Tibial nerve (tissue), 4 donors: ENCODE measurements around the gene CACNG7.

Experiments
- CTCF ChIP-seq, 5 experiments: fragments of 200-600 bp in 3 of 5; fragments of 450-650 bp in 2 of 5; sonication (generic) in 3 of 5; IDR thresholded peaks; one replicate each; pipeline ENCODE4 v1.5.1; 2016 to 2019; ENCODE audit warnings: antibody characterized with exemption in 5 of 5, mild to moderate bottlenecking in 3 of 5, moderate library complexity in 2 of 5
- EP300 ChIP-seq, 2 donors: sonication (generic); formaldehyde crosslinking; IDR thresholded peaks; one replicate each; pipeline ENCODE4 v1.6.1; 2017; ENCODE audit warnings: antibody characterized with exemption in 2 of 2, mild to moderate bottlenecking in 1 of 2

- TF ChIP-seq EP300 (IDR thresholded peaks at IDR 0.05) (no peak), CTCF (IDR thresholded peaks at IDR 0.05) (no peak)
Measured at GRCh38 chr19:53965091-53965490, 56.0 kb downstream of the CACNG7 start.
